HG02852 (cell line): ENCODE data around the gene IGHMBP2.
"Not testable (repeated sequence)": the region's sequence is repeated elsewhere in the genome, so short reads cannot be mapped to it uniquely, and the experiment has no call there.

Source experiments
- ATAC-seq: cut with Tn5 transposase; IDR thresholded peaks from one replicate; pipeline ENCODE4 v1.9.1; 2021; ENCODE audit warnings: mild to moderate bottlenecking, moderate library complexity; ENCODE audit not compliant: unreplicated experiment

Gene IGHMBP2

GRCh38 chr11:68903288-68904247, at the start of gene IGHMBP2, which contains the start of gene MRPL21:
Gene IGHMBP2 (plus strand): TSS chr11:68903891. CDS start chr11:68903953, 62 bp downstream.
Gene MRPL21 (minus strand): TSS chr11:68903832. CDS start chr11:68903810, 22 bp downstream.
- ATAC-seq = peak; percentile 78

- no peak for ATAC-seq
Observed at GRCh38 chr11:68854273-68854958, 49.3 kb upstream of the IGHMBP2 start.

DNA sequence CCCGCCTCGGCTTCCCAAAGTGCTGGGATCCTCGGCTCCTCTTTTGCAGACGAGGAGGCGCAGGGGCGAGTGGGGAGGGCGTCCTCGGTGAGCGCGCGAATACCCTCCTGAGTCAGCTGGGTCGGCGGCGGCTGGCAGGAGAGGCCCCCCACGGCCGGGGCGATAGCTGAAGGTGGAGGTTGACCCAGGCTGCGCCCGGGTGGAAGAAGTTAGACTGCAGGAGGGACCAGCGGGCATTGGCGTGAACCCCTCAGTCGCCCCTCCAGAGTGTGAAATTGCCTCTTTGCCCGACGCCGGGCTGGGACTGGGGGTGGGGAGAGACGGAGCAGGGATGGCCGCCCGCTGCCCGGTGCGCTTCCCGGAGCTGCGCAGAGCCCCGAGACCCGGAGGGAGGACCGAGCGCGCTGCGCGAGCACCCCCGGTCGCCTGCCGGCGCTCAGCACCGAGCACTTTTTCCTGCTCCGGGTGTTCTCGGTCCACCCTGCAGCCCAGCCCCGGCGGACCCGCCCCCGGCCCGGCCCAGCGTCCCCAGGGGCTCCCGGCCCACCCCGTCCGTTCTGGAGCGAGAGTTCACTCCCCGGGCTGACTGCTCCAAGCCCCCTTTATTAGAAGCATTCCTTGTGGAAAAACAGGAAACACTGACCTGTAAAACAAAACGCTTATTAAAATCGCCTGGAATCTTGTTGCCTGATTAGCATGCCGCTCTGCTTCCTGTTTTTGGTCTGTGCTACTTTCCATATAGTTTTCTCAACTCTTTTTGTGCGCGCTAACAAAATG, 48.3 kb upstream of the IGHMBP2 start:
- no peak for ATAC-seq

GRCh38 chr11:68856425-68857030, 47.2 kb upstream of the IGHMBP2 start:
- not testable (repeated sequence) for ATAC-seq

- no peak for ATAC-seq
Observed at GRCh38 chr11:68857037-68857586, 46.6 kb upstream of the IGHMBP2 start.

GRCh38 chr11:68859123-68859522, 44.6 kb upstream of the IGHMBP2 start:
- ATAC-seq = no peak

GRCh38 chr11:68862421-68862820, 41.3 kb upstream of the IGHMBP2 start:
- no peak for ATAC-seq

GRCh38 chr11:68863553-68864265, 40.0 kb upstream of the IGHMBP2 start:
- no peak for ATAC-seq

DNA sequence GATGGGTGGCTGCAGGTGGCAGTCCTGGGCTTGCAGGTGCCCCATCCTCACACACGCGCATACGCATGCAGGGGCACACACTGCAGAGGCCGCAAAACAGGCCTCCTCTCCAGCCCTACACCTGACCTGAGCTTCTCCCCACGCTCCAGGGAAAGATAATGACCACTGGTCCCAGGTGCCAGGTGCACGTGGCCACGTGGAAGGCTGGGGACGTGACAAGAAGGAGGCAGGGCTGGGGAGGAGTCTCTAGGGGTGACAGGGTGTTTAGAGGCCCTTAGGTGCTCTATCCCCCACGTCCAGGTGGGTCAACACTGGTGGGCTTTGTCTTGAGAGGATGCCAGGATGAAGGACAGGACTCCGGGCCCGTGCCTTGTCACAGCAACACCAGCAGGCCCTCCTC, 38.5 kb upstream of the IGHMBP2 start:
- no peak for ATAC-seq

DNA sequence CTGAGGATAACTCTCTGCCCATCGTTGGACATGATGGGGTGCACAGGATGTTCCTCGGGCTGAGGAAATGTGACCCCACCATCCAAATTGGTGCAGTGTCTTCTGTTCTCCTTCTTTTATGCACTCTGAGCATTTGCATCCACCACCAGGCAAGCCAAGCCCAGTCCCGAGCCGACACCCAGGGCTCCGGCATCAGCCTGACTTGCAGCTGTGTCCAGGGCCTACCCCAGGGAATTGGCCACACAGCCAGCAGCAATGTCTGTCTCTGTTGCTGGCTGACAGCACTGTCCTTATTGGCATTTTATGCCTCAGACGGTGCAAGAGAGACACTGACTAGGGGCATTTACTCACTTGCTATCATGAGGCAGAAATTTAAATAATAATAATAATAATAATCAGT, 36.6 kb upstream of the IGHMBP2 start:
- no peak for ATAC-seq

GRCh38 chr11:68868221-68868835, 35.4 kb upstream of the IGHMBP2 start:
- no peak for ATAC-seq

DNA sequence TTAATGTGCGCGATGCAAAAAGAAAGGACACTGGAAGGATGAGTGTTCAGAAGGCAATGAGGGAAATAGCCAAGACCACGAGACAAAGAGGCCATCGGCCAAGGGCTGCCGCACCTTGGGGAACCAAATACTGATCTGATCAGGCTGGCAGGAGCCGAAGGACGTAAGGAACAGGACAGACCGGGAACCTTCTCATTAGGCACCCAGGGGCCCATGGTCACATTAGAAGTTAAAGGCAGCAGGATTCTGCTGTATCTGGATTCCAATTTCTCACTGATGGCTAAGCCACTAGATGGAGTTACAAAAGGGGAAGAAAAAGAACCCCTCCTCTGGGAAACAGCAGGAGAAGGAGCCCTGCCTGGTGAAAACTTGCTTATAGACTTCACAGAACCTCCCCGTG, 33.2 kb upstream of the IGHMBP2 start:
- ATAC-seq = no peak

DNA sequence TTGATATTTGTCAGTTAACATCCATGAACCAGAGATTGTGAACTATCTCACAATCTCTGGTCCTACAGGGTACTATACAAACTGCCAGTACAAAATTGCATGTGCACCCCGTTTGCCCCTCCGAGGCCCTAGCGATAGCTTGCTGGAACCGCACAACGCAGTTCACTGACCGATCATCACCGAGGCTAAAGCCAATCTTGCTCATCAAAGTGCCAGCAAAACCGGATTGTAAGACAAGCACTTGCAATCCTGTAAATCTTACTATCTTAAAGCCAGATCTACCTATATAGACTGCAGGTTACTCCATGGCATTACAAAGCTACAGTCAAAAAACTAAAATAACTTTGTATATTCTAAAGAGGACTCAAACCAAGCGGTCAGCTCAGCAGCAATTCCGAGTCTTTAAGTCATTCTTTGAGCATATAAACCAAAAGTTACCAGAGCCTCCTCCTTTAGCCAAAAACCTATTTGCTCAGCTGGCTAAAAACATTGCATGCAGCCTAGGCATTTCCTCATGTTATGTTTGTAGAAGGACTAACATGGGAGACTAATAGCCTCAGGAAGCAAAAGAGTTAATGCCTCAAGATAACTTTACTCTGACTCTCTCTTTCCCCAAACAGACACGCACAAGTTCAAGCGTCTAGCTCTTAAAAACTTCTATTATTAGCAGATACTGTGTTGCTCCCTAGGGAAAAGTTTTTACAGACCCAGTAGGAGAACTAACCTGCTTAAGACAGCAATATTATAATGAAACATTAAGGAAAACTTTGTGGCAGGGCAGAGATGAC, 31.3 kb upstream of the IGHMBP2 start:
- ATAC-seq = no peak

- ATAC-seq = no peak
Observed at GRCh38 chr11:68878022-68878421, 25.7 kb upstream of the IGHMBP2 start.

DNA sequence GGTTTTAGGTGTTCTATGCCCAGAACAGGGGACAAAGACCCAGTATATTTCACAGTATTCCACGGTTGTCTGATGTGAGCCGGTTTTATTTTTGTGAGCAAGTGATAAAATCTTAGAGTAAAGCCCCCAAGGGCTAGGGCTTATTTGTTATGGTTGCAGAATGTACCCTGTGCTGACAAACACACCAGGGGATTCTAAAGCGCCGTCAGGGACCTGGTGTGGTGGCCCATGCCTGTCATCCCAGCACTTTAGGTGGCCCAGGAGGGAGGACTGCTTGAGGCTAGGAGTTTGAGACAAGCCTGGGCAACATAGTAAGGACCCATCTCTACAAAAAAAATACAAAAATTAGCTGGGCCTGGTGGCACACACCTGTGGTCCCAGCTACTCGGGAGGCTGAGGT, 22.8 kb upstream of the IGHMBP2 start:
- ATAC-seq = no peak

- ATAC-seq = no peak
Observed at GRCh38 chr11:68881320-68881719, 22.4 kb upstream of the IGHMBP2 start.

GRCh38 chr11:68882391-68882790, 21.3 kb upstream of the IGHMBP2 start:
- ATAC-seq = no peak

- not testable (repeated sequence) for ATAC-seq
Observed at GRCh38 chr11:68884827-68885226, 18.9 kb upstream of the IGHMBP2 start.
